SK-N-SH (cell line): Measurements from ENCODE around the gene DPF3. TPM values are rescaled to one million over a fixed set of nuclear protein-coding genes. Genes with fewer than 3 reads are reported as not detected.

ENCODE experiments used
- CTCF ChIA-PET: fragments of 300-600, 350-600 bp; formaldehyde crosslinking; extraction: SDS; loops from one replicate; lab custom pipeline; 2021; lab: Yijun Ruan, JAX
- POLR2A ChIA-PET: fragments of 350-600 bp; sonication (Branson Sonifier 250); formaldehyde crosslinking; extraction: SDS; loops from one replicate; lab custom pipeline; 2020; ENCODE audit warnings: antibody characterized with exemption, inconsistent platforms; lab: Yijun Ruan, JAX
- DNase-seq: peaks from one replicate; pipeline ENCODE4 v3.0.0; 2012
- H2AFZ ChIP-seq: fragments of 200-600 bp; sonication (generic); 2 replicates; pipeline ENCODE4 v1.8.1; 2016; ENCODE audit warnings: antibody characterized with exemption, mild to moderate bottlenecking, low read depth
- H3F3A ChIP-seq: fragments of 200-600 bp; sonication (generic); replicated peaks from 2 replicates; pipeline ENCODE3; 2016; ENCODE audit warnings: antibody characterized with exemption, mild to moderate bottlenecking; ENCODE audit not compliant: insufficient read depth
- H3K27ac ChIP-seq, 2 experiments: fragments of 200-500 bp in 1 of 2; fragments of 200-600 bp in 1 of 2; sonication (Bioruptor generic) in 1 of 2; sonication (generic), shearing (Covaris generic) in 1 of 2; 2 replicates each; pipeline versions ENCODE4 v1.5.1 to v1.6.1; 2014 to 2016; ENCODE audit warnings: low read depth in 2 of 2, inconsistent platforms in 1 of 2, low read length in 1 of 2, mild to moderate bottlenecking in 1 of 2, mixed read lengths in 1 of 2
- H3K27me3 ChIP-seq: fragments of 200-600 bp; sonication (generic), shearing (Covaris generic); 2 replicates; pipeline ENCODE4 v1.6.1; 2016; ENCODE audit warnings: mixed run types; ENCODE audit not compliant: insufficient read depth
- H3K36me3 ChIP-seq, 2 experiments: fragments of 200-500 bp in 1 of 2; fragments of 200-600 bp in 1 of 2; sonication (Bioruptor generic) in 1 of 2; sonication (generic) in 1 of 2; replicated peaks in 1 of 2; 2 replicates each; pipeline versions ENCODE3 to v1.5.1; 2014 to 2016; ENCODE audit warnings: low read length in 1 of 2, mild to moderate bottlenecking in 1 of 2; ENCODE audit not compliant: insufficient read depth in 2 of 2, control insufficient read depth in 1 of 2
- H3K4me1 ChIP-seq, 2 experiments: fragments of 200-500 bp in 1 of 2; fragments of 200-600 bp in 1 of 2; sonication (Bioruptor generic) in 1 of 2; sonication (generic), shearing (Covaris generic) in 1 of 2; 2 replicates each; pipeline versions ENCODE4 v1.5.1 to v1.6.1; 2014 to 2016; ENCODE audit warnings: low read depth in 1 of 2, low read length in 1 of 2, mixed run types in 1 of 2; ENCODE audit not compliant: insufficient read depth in 2 of 2, control insufficient read depth in 1 of 2
- H3K4me2 ChIP-seq: fragments of 200-600 bp; sonication (generic), shearing (Covaris generic); 2 replicates; pipeline ENCODE4 v1.6.1; 2017; ENCODE audit warnings: mixed run types
- H3K4me3 ChIP-seq, 2 experiments: fragments of 200-500 bp in 1 of 2; fragments of 200-600 bp in 1 of 2; sonication (Bioruptor generic) in 1 of 2; sonication (generic), shearing (Covaris generic) in 1 of 2; 2 replicates each; pipeline versions ENCODE4 v1.5.1 to v1.8.1; 2014 to 2016; ENCODE audit warnings: low read depth in 2 of 2, inconsistent platforms in 1 of 2, low read length in 1 of 2, mild to moderate bottlenecking in 1 of 2, mixed read lengths in 1 of 2, moderate library complexity in 1 of 2
- H3K79me2 ChIP-seq: fragments of 200-600 bp; sonication (generic); 2 replicates; pipeline ENCODE4 v1.8.1; 2017; ENCODE audit warnings: mild to moderate bottlenecking; ENCODE audit not compliant: insufficient read depth
- H3K9ac ChIP-seq: fragments of 200-600 bp; sonication (generic); 2 replicates; pipeline ENCODE4 v1.6.1; 2017; ENCODE audit warnings: mixed run types
- H3K9me2 ChIP-seq: fragments of 200-600 bp; sonication (generic); 2 replicates; pipeline ENCODE4 v1.6.1; 2017; ENCODE audit warnings: mixed run types
- H3K9me3 ChIP-seq: fragments of 200-600 bp; sonication (generic); 2 replicates; pipeline ENCODE4 v1.6.1; 2017; ENCODE audit warnings: mixed run types, mild to moderate bottlenecking, moderate library complexity
- H4K20me1 ChIP-seq: fragments of 200-600 bp; sonication (generic); 2 replicates; pipeline ENCODE4 v1.6.1; 2017; ENCODE audit warnings: mild to moderate bottlenecking, mixed run types; ENCODE audit not compliant: insufficient read depth
- CHD2 ChIP-seq: fragments of 150-350 bp; IDR thresholded peaks from 2 replicates; pipeline ENCODE4 v1.6.1; 2018; ENCODE audit warnings: low read length; ENCODE audit not compliant: partially characterized antibody
- ELF1 ChIP-seq: IDR thresholded peaks from 2 replicates; pipeline ENCODE4 v1.4.0; 2012
- EP300 ChIP-seq, 2 experiments: IDR thresholded peaks; 2 replicates each; pipeline versions ENCODE4 v1.4.0 to v1.6.1; 2012; ENCODE audit warnings: borderline replicate concordance in 1 of 2, low read depth in 1 of 2, low read length in 1 of 2
- GABPA ChIP-seq: IDR thresholded peaks from 2 replicates; pipeline ENCODE4 v1.4.0; 2012; ENCODE audit warnings: low read depth, mild to moderate bottlenecking
- MAX ChIP-seq: IDR thresholded peaks from 2 replicates; pipeline ENCODE4 v1.4.0; 2012; ENCODE audit warnings: low read depth
- MEF2A ChIP-seq: IDR thresholded peaks from 2 replicates; pipeline ENCODE4 v1.4.0; 2012; ENCODE audit warnings: low read depth, borderline replicate concordance
- MXI1 ChIP-seq: IDR thresholded peaks from 2 replicates; pipeline ENCODE4 v1.6.1; 2012; ENCODE audit warnings: mild to moderate bottlenecking, low read depth, low read length, improper control_type of control experiment
- PBX3 ChIP-seq: IDR thresholded peaks from 2 replicates; pipeline ENCODE4; 2012
- RCOR1 ChIP-seq: fragments of 150-350 bp; IDR thresholded peaks from 2 replicates; pipeline ENCODE4 v1.6.1; 2017; ENCODE audit warnings: antibody characterized with exemption, low read length
- REST ChIP-seq: IDR thresholded peaks from 2 replicates; pipeline ENCODE4 v1.6.1; 2012; ENCODE audit warnings: mild to moderate bottlenecking, low read depth, low read length, moderate library complexity
- RFX5 ChIP-seq: IDR thresholded peaks from 2 replicates; pipeline ENCODE4 v1.6.1; 2012; ENCODE audit warnings: mild to moderate bottlenecking, improper control_type of control experiment, low read length
- TAF1 ChIP-seq: IDR thresholded peaks from 2 replicates; pipeline ENCODE4 v1.6.1; 2012; ENCODE audit warnings: low read depth, mild to moderate bottlenecking, low read length, moderate library complexity, borderline replicate concordance
- TCF12 ChIP-seq: IDR thresholded peaks from 2 replicates; pipeline ENCODE4 v1.4.0; 2012
- TEAD4 ChIP-seq: IDR thresholded peaks from 2 replicates; pipeline ENCODE4 v1.4.0; 2012; ENCODE audit warnings: mild to moderate bottlenecking, borderline replicate concordance; ENCODE audit not compliant: insufficient read depth
- USF1 ChIP-seq: IDR thresholded peaks from 2 replicates; pipeline ENCODE4 v1.4.0; 2012; ENCODE audit warnings: low read depth, borderline replicate concordance
- WGBS: methylation state at CpG from one replicate; pipeline ENCODE4 v1.1.6; 2017; ENCODE audit warnings: low lambda C conversion rate; 5-methylcytosine and 5-hydroxymethylcytosine counted together
- polyA plus RNA-seq, 3 experiments: library from polyadenylated mRNA; depleted of rRNA; stranded (reverse); fragments of >200 nt; gene quantifications; 2 replicates each; pipeline ENCODE4 v1.2.3, GENCODE V29; 2012

Gene DPF3
- polyA plus RNA-seq, 1 of the 3 experiments (the other 2 are of a cell fraction) = 2.8 TPM

- Histone ChIP-seq H3K27ac (peak overlapping the region in 1 of 2 experiments; percentile 56; a peak in 2 of 4 replicates), H3K4me1 (peaks cover 15 to 58% of the 10 kb centered on the region in 2 experiments; a peak in 2 of 4 replicates), H3K4me2 (no peak overlapping the region), H3K27me3 (no peaks in the 10 kb centered on the region), H4K20me1 (no peaks in the 10 kb centered on the region), H3K9me2 (no peaks in the 10 kb centered on the region), H3K36me3 (no peaks in the 10 kb centered on the region), H3K4me3 (no peak overlapping the region), H3K9ac (no peak overlapping the region), H3F3A (peaks cover 11% of the 10 kb centered on the region), H2AFZ (0 out of 2 replicates have a peak overlapping the region, but pooled peaks have one; percentile 13), H3K79me2 (no peaks in the 10 kb centered on the region), H3K9me3 (no peaks in the 10 kb centered on the region)
- ChIA-PET POLR2A (no interaction called here), CTCF (interaction anchor here (1.1 to 1.6 kb wide), 4 partner anchors 65 to 230 kb away, joined by 3 to 6 read pairs (median 3); no protein-coding TSS in a partner anchor)
- no peak for DNase-seq
- WGBS = 85% methylated on average over 2 of the region's 2 CpGs
- no peak for TF ChIP-seq USF1
- no peak for TF ChIP-seq MAX
Measured at GRCh38 chr14:72743626-72744025, 150.3 kb downstream of the DPF3 start.

GRCh38 chr14:72742838-72743195 lies 151.1 kb downstream of the DPF3 start:
- WGBS = 86% methylated on average over 10 of the region's 10 CpGs

More at GRCh38 chr14:72742838-72743195, 151.1 kb downstream of the DPF3 start:
- Histone ChIP-seq H3K27ac (peak overlapping the region in 1 of 2 experiments; percentile 88; a peak in 2 of 4 replicates), H3K4me3 (no peak overlapping the region), H3K27me3 (no peaks in the 10 kb centered on the region), H3K79me2 (no peaks in the 10 kb centered on the region), H3K9me2 (no peaks in the 10 kb centered on the region), H3K9ac (no peak overlapping the region), H3K4me2 (no peak overlapping the region), H4K20me1 (no peaks in the 10 kb centered on the region)
- ChIA-PET CTCF (interaction anchor here (1.2 to 1.6 kb wide), 2 partner anchors 226 to 229 kb away, joined by 3 to 6 read pairs; no protein-coding TSS in a partner anchor), POLR2A (no interaction called here)
- DNase-seq = no peak
- TF ChIP-seq TAF1 = no peak
- TF ChIP-seq GABPA = no peak
- TF ChIP-seq MXI1 = no peak
- TF ChIP-seq RFX5 = no peak
- no peak for TF ChIP-seq TCF12
- no peak for TF ChIP-seq MEF2A
- no peak for TF ChIP-seq RCOR1
- no peak for TF ChIP-seq CHD2
- no peak for TF ChIP-seq REST
- TF ChIP-seq PBX3 = no peak
- TF ChIP-seq ELF1 = no peak
- TF ChIP-seq EP300 (IDR thresholded peaks at IDR 0.05; ENCODE audit: borderline replicate concordance in 1 of 2, low read depth in 1 of 2, low read length in 1 of 2) = no peak
- no peak for TF ChIP-seq TEAD4
- TF ChIP-seq, all 33 proteins: peak for 0
- peaks cover 22 to 66% of the 10 kb centered on the region in 2 experiments; a peak in 3 of 4 replicates for H3K4me1 ChIP-seq
- no peak overlapping the region for H2AFZ ChIP-seq
- no peaks in the 10 kb centered on the region for H3K9me3 ChIP-seq
- peaks cover 11% of the 10 kb centered on the region for H3F3A ChIP-seq
- H3K36me3 ChIP-seq = no peaks in the 10 kb centered on the region
